Adrenal gland (tissue), 5 donors: ENCODE measurements around the gene GLIS1.

ENCODE experiments used
- CTCF ChIP-seq, 6 experiments: fragments of 450-650 bp in 4 of 6; fragments of 200-600 bp in 2 of 6; sonication (generic) in 1 of 6; IDR thresholded peaks; 1 replicate in 5 of 6; 2 replicates in 1 of 6; pipeline versions ENCODE4 v1.5.1 to v1.8.0; 2016 to 2021; ENCODE audit warnings: antibody characterized with exemption in 6 of 6, mild to moderate bottlenecking in 2 of 6, moderate library complexity in 1 of 6
- POLR2A ChIP-seq, 2 donors: fragments of 450-650 bp; IDR thresholded peaks; one replicate each; pipeline ENCODE4 v1.6.1; 2017; ENCODE audit warnings: antibody characterized with exemption in 2 of 2, mild to moderate bottlenecking in 2 of 2, moderate library complexity in 1 of 2
- donor health status: DM: no; HTN: no; CAD: no.

GRCh38 chr1:53736290-53736689, 2.7 kb downstream of the GLIS1 start:
- TF ChIP-seq CTCF (IDR thresholded peaks at IDR 0.05) (no peak), POLR2A (IDR thresholded peaks at IDR 0.05) (no peak)
